Inflammatory macrophage (primary cell): ENCODE data around the gene NIPBL.
"Not testable (repeated sequence)": the region's sequence is repeated elsewhere in the genome, so short reads cannot be mapped to it uniquely, and the experiment has no call there.

Experiments
- DNase-seq, 2 donors: peaks; one replicate each; pipeline ENCODE4 v3.0.0-alpha.2; 2020 to 2022

The NIPBL gene

DNA sequence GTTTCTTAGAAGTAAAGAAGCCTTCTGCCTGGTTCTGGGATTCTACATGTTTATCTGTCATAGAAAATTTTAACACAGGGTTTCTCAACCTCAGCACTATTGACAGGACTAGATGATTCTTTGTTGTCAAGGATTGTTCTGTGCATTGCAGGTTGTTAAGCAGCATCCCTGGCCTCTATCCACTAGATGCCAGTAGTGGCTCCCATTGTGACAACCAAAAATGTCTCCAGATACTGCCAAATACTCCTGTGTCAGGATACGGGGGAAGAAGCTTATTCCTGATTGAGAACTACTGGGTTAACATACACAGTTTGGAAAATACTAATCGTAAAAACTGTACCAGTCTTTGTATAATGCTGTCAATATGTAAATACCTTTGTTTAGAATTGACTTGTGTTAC lies 167.1 kb downstream of the NIPBL start:
- no peak for DNase-seq

DNA sequence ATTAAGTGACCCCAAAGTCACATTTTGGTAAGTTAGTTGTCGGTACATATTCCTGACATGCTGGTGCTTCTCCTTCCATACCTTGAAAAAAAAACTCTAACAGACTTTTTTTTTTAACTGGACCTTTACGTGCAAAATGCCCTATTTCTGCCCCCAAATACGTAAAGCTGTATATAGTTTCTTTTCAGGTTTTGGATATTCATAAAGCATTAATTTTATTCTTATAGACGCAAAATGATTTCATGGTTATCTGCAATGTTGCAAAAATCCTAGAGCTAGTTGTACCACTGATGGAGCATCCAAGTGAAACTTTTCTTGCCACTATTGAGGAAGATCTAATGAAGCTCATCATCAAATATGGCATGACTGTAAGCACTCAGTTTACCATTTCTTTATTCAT lies 167.6 kb downstream of the NIPBL start:
- DNase-seq: no peak

DNA sequence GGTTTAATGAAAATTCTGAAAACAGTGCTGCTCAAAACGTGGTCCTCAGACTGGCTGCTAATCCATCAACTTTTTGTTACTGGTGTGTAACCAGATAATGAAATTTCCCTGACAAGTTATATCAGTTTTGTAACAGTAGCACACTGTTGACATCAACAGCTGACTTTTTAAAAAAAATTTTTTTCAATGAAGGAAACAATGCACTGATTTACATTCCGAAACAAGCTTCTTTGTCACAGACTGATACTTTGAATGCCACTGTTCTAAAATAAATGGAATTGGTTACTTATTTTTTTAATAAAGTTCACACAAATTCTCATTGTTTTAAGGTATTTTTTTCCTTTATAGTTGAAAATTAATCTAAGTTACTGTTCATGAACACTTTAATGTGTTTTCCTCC lies 169.1 kb downstream of the NIPBL start:
- DNase-seq: no peak

DNA sequence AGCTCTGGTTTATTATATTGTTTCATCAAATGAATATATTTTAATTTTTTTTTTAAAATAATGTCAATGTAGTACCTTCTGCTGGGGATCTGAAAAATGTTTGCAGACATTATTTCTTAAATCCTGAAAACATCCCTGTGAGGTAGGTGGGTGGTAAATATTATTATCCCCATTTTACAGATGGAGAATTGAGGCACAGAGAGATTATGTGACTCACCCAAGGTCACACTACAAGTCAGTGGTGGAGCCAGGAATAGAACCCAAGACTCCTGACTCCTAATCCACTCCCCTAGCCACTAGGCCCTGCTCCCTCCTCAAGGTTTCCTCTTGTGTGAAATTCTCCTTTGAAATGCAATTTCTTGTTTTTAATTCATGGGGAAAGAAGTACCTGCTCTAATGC lies 171.4 kb downstream of the NIPBL start:
- no peak for DNase-seq

DNA sequence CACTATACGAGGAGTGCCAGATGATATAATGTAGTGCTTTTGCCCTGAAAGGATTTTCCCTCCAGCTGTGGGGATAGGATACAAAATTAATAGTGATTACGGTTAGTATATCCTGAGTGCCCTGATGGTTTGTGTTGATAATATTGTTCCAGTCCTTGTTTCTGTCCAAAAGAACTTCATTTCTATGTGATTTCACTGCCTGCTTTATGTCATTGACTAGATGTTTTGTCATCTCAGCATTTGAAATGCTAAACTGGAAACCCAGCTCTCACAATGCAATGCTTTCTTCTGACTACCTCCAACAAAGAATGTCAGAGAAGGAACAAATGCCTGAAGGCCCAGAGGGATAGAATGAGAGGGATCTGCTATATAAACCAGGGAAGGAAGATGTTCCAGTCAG lies 177.8 kb downstream of the NIPBL start:
- no peak for DNase-seq

DNA sequence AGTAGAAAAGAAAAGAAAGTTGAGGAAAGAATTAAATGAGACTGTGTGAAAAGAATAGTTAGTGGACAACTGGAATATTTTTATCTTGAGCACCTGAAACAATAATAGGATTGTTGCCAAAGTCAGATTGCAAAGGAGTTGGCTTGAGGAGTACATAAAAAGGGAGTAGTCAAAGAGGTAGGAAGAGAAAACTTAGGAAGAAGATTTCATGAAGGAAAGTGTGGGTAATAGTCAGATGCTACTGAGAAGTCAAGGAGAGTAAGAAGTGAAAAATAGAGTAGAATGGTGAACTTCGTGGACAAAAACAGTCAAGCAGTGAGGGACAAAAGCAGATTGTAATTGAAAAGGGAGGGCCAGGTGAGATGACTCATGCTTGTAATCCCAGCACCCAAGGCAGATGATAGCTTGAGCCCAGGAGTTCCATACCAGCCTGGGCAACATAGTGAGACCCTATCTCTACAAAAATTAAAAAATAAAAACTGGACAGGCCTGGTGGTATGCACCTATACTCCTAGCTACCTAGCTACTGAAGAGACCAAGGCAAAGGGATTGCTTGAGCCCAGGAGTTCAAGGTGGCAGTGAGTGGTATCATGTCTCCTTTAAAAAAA lies 178.9 kb downstream of the NIPBL start:
- DNase-seq: no peak

DNA sequence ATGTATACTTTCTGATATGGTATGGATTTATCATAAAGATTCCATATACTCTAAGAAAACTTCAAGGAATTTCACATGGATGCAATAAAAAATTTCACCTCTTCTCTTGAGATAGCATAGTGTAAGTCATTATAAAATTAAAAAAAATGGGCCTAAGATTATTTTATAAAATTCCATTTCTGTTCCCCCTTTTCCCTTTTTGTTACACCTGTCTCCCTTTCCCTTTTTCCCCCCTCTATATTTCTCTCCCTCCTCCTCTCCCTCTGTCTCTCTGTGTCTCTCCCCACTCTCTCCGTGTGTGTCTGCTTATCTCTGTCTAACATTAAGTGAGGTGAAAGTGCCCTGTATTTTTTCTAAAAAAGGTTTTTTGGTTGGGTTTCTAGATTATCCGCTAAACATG lies 180.2 kb downstream of the NIPBL start:
- no peak for DNase-seq

DNA sequence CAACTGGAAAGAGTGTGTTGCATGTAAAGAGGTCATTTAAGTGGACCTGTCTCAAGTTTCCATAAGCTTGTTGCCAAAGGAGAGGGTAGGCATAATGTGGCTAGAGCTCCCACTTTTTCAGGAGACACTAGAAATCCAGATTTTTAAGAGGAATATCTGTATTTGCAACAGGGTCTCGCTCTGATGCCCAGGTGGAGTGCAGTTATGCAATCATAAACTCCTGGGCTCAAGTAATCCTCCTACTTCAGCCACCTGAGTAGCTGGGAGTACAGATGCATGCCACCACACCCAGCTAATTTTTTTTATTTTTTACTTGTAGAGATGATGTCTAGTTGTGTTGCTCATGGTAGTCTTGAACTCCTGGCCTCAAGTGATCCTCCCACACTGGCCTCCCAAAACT lies 183.5 kb downstream of the NIPBL start:
- DNase-seq: no peak

DNA sequence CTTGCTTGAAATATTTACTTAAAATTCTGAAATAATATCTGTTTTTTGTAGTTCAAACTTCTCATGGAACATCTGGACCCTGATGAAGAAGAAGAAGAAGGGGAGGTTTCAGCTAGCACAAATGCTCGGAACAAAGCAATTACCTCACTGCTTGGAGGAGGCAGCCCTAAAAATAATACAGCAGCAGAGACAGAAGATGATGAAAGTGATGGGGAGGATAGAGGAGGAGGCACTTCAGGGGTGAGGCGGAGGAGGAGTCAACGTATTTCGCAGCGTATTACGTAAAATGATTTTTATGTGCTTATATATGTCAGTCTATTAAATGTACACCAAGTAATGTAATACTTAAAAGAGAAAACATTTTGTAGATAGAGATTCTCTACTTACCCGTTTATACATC lies 187.2 kb downstream of the NIPBL start:
- no peak for DNase-seq

DNA sequence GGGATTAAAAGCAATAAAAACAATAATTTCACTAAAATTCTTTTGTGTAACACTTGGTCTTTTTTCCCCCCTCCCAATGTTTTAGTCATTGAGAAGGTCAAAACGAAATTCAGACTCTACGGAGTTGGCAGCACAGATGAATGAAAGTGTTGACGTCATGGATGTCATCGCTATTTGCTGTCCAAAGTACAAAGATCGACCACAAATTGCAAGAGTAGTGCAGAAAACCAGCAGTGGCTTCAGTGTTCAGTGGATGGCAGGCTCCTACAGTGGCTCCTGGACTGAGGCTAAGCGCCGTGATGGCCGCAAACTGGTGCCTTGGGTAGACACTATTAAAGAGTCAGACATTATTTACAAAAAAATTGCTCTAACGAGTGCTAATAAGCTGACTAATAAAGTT lies 187.9 kb downstream of the NIPBL start:
- no peak for DNase-seq

DNA sequence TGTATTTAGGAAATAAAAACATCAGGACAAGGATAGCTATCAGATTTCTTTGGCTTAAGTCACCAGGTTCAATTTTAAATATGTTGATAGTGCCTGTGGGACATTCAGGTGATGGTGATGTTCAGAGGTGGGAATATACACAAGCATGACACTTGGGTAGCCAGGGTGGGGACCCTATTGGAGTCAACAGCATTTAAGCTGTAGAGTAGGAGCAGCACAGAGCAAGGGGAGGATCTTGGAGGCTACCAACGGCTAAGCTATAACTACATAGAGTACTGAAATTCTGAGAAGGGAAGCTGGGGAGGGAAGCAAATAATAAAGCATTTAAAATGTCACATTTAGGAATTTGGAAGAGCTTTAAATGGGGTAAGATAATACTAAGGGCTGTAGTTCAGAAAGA lies 194.9 kb downstream of the NIPBL start:
- no peak for DNase-seq

DNA sequence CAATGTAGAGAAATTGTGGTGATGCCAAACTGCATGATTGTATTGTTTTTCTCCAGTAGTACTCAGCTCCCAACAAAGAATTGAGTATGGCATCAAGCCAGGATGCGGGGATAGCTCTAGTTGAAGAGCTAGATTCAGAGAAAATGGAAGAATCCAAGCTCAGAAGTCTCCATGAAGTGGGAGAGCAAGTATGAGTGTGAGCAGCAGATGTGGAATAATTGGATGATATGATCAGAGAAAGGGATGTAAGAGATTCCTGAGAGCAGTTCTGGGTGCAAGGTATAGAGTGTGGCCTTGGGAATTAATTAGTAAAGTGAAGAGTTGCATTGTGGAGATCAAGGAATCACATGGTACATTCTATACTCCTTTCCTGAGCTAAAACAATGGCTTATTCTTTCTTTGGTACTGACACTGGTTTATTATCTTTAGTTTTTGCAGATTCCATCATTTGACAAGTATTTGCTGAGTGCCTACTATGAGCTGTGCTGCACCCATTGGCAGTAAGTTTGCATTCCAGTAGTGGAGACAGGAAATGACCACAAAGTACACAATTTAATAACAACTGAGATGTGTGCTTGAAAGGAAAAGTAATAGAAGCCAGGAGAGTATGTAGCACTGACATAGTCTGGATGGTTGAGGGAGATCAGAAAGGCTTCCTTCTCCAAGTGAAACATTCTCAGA lies 195.5 kb downstream of the NIPBL start:
- no peak for DNase-seq

DNA sequence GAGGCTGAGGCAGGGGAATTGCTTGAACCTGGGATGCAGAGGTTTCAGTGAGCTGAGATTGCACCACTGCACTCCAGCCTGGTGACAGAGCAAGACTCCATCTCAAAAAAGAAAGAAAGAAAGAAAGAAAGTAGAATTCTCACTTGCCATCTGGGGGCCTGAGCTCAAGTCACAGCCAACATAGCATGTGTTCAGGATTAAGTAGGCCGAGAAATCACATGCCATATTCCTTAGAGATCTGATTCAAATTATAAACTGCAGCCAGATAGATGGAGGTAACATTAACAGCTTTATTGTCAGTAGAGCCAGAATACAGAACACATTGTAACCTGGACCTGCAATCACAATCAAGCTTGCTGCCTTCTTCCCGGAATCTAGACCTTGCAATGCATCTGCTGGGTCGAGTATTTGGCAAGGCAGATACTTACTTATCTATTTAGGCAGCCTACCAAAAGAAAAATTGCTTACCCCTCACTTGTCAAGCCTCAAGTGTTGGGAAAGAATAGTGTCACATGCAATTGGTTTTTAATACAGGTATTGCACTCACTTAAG lies 198.9 kb downstream of the NIPBL start:
- DNase-seq: no peak

DNA sequence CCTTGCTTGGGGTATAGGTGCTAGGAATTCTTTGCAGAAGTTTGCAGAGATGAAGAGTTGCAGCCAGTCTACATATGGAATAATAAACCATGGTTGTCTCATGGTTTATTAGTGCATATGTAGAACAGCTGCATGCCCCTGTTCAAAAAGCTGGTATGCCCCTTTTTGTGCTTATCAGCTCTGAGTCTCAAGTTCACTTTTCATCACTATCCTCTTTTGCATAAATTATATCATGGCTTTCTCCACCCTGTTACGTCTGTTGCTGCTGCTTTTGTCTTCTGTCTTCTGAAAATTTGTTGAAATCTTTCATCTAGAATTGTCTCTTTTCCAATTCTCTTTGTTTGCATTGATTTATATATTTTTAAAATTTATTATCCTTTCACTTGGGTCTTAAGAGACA lies 200.6 kb downstream of the NIPBL start:
- DNase-seq: no peak

DNA sequence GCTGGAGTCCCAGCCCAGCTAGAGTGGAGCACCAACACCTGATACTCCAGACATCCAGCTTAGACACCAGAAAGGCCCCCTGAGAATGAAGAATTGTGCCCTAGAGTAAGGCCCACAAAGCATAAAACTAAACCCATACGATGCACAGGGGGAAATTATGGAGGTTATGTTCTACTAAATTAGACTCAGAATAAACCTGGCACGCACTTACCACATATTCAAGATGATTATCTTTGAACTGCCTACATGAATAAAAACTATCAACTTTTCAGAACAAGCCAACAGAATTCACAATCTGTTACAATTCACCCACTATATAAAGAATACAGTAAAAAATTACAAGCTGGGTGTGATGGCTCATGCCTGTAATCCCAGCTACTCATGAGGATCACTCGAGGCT lies 204.1 kb downstream of the NIPBL start:
- DNase-seq: no peak

DNA sequence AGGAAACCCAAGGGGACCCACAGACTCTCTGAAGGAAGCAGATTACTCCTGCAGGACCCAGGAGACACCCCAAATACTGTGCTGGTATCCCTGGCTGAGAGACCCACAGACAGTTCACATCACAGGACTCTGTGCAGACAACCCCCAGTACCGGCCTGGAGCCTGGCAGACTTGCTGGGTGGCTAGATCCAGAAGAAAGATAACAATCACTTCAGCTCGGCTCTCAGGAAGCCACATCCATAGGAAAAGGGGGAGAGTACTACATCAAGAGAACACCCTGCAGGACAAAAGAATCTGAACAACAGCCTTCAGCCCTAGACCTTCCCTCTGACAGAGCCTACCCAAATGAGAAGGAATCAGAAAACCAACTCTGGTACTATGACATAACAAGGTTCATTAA lies 206.4 kb downstream of the NIPBL start:
- DNase-seq: not testable (repeated sequence)

DNA sequence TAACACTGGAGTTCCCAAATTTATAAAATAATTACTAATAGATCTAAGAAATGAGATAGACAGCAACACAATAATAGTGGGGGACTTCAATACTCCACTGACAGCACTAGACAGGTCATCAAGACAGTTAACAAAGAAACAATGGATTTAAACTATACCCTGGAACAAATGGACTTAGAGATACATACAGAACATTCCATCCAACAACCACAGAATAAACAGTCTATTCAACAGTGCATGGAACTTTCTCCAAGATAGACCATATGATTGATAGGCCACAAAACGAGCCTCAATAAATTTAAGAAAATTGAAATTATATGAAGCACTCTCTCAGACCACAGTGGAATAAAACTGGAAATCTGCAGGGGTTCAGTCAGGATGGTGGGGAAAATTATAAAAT lies 209.5 kb downstream of the NIPBL start:
- DNase-seq: not testable (repeated sequence)

DNA sequence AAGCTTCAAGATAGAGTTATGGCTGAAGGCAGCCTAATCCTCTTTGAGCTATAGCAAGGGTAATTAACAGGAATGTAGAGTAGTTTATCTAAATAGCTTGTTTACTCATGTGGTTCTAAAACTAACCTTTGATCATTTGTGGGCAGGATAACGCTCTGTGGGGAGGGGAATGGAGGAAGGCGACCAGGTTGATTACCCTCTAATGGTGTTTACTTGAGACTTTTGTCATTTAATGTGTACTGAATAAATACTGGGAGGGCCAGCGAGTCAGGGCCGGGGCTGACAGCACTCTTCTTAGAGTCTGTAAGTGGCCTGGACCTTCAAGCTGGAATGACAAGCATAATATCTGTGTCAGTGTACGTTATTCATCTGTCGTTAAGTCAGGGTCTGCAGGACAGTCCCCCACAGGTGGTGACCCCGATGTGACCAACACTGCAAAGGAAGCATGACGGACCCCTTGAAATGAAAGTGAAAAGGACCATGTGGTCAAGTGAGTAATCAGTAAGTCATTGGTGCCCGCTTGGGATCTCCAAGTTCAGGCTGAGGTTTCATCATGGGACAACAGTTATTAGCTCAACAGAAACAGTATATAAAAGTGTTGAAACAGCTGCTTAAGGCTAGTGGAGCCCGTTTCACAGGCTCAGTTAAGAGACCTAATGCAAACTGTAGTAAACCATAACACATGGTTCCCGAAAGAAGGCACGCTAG lies 210.1 kb downstream of the NIPBL start:
- DNase-seq: no peak

DNA sequence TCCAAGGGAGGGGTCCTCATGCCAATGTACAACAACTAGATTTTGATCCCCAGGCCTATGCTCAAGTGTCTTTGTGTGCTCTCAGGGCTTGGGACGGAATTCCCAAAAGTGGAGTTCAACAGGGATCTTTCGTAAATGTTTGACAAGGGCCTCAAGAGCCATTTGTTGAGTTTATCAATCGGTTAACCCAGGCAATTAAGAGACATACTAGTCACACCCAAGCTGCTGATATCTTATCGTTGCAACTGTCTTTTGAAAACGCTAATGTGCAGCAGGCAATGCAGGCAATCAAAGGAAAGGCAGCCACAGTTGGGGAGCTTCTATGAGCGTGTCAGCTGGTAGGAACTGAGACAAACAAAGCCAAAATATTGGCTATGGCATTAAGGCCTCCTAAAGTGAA lies 211.4 kb downstream of the NIPBL start:
- DNase-seq: no peak

DNA sequence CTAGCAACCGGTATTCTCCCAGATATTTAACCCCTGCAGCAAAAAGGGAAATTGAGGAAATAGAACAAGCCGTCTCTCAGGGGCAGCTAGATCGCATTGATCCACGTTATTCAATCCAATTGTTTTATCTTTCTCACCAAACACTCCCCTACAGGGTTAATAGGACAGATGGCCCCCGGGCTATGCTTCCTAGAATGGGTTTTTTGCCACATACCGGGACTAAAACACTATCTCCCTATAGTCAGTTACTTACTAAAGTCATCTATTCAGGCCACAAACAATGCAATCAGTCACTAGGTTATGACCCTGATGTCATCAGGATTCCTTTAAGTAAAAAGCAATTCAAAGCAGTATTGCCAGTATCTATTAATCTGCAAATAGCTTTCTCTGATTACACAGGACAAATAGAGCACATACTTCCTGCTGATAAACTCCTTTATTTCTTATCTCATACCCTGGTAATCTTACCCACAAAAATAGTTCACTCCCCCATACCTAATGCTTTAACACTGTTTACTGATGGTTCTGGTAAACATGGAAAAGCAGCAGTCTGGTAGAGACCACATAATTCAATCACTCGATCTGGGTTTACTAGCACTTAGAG lies 213.7 kb downstream of the NIPBL start:
- DNase-seq: no peak

DNA sequence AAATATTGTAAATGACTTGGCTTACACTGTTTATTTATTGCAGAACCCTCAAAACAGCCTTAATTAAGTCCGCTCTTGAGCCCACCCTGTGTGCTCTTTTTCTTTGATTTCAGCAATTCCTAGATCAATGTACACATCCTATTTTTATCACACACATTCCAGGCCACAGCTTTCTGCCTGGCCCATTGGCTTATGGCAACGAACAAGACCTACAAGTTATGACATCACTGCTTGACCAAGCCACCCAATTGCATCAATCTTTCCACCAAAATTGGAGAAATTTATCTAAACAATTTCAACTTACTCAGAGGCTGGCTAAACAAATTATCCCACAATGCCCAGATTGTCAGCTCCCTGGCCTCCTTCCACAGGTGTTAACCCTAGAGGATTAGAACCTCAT lies 214.2 kb downstream of the NIPBL start:
- DNase-seq: no peak

DNA sequence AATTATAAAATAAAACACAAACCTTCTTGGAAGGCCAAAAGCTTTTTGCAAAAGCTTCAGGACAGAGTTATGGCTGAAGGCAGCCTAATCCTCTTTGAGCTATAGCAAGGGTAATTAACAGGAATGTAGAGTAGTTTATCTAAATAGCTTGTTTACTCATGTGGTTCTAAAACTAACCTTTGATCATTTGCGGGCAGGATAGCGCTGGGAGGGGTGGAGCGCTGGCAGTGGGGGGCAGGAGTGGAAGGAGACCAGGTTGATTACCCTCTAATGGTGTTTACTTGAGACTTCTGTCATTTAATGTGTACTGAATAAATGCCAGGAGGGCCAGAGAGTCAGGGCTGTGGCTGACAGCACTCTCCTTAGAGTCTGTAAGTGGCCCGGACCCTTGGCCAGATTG lies 217.2 kb downstream of the NIPBL start:
- DNase-seq: not testable (repeated sequence)

DNA sequence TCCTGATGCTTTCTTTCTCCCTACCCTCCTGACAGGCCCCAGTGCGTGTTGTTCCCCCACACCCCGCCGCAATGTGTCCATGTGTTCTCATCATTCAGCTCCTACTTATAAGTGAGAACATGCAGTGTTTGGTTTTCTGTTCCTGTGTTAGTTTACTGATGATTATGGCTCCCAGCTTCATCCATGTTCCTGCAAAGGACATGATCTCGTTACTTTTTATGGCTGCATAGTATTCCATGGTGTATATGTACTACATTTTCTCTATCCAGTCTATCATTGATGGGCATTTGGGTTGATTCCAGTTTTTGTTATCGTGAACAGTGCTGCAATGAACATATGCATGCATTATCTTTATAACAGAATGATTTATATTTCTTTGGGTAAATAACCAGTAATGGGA lies 222.7 kb downstream of the NIPBL start:
- not testable (repeated sequence) for DNase-seq

DNA sequence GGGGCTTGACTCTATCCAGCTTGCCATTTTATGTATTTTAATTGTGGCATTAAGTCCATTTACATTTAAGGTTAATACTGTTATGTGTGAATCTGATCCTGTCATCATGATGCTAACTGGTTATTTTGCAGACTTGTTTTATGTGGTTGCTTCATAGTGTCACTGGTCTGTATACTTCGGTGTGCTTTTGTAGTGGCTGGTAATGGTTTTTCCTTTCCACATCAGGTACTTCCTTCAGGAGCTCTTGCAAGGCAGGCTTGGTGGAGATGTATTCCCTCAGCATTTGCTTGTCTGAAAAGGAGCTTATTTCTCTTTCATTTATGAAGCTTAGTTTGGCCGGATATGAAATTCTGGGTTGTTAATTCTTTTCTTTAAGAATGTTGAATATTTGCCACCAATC lies 226.7 kb downstream of the NIPBL start:
- DNase-seq: no peak
